Measurements from ENCODE around the gene PGS1. TPM values are rescaled to one million over a fixed set of nuclear protein-coding genes. Genes with fewer than 3 reads are reported as not detected.

Gene PGS1
- total RNA-seq, 2 experiments from 2014 or later: 69.0 to 73.1 TPM

GRCh38 chr17:78396441-78397337, 18.2 kb downstream of the PGS1 start:
- H3K27ac Mint-ChIP-seq: no peak overlapping the region
- no peak overlapping the region for H3K4me3 Mint-ChIP-seq
- H3K9me3 Mint-ChIP-seq: no peaks in the 10 kb centered on the region
- H3K4me1 Mint-ChIP-seq (ENCODE audit: low read depth): peaks cover 13% of the 10 kb centered on the region
- no peak for DNase-seq
- CTCF ChIA-PET: interaction anchor here (1.0 to 1.3 kb wide), 2 partner anchors 9 to 13 kb away, joined by 3 to 6 read pairs; no protein-coding TSS in a partner anchor
- peaks cover 65% of the 10 kb centered on the region for H3K36me3 Mint-ChIP-seq (ENCODE audit: low read depth)
- intact Hi-C loops (cut with micrococcal nuclease): no loop called here
- H3K27me3 Mint-ChIP-seq (ENCODE audit: low read depth): no peaks in the 10 kb centered on the region

GRCh38 chr17:78397681-78398101, 19.2 kb downstream of the PGS1 start:
- CTCF ChIA-PET: no interaction called here

GRCh38 chr17:78398390-78398789, 19.9 kb downstream of the PGS1 start:
- peaks cover 70% of the 10 kb centered on the region for H3K36me3 Mint-ChIP-seq (ENCODE audit: low read depth)
- H3K9me3 Mint-ChIP-seq: no peaks in the 10 kb centered on the region
- no peak overlapping the region for H3K4me3 Mint-ChIP-seq
- DNase-seq: no peak
- CTCF ChIA-PET: no interaction called here
- H3K27me3 Mint-ChIP-seq (ENCODE audit: low read depth): no peaks in the 10 kb centered on the region
- peaks cover 3% of the 10 kb centered on the region for H3K4me1 Mint-ChIP-seq (ENCODE audit: low read depth)
- intact Hi-C loops (cut with micrococcal nuclease): no loop called here
- peak overlapping the region; percentile 50 for H3K27ac Mint-ChIP-seq

More at GRCh38 chr17:78397681-78398101, 19.2 kb downstream of the PGS1 start:
- intact Hi-C loops (cut with micrococcal nuclease): no loop called here
- Mint-ChIP-seq H3K9me3 (no peaks in the 10 kb centered on the region), H3K4me1 (ENCODE audit: low read depth) (peaks cover 5% of the 10 kb centered on the region), H3K27me3 (ENCODE audit: low read depth) (no peaks in the 10 kb centered on the region), H3K4me3 (no peak overlapping the region), H3K27ac (no peak overlapping the region), H3K36me3 (ENCODE audit: low read depth) (peaks cover 65% of the 10 kb centered on the region)
- no peak for DNase-seq

GRCh38 chr17:78399028-78399692, 20.7 kb downstream of the PGS1 start:
- no peaks in the 10 kb centered on the region for H3K27me3 Mint-ChIP-seq (ENCODE audit: low read depth)
- CTCF ChIA-PET: no interaction called here
- H3K36me3 Mint-ChIP-seq (ENCODE audit: low read depth): peaks cover 69% of the 10 kb centered on the region
- H3K4me3 Mint-ChIP-seq: no peak overlapping the region
- H3K27ac Mint-ChIP-seq: no peak overlapping the region
- no peaks in the 10 kb centered on the region for H3K4me1 Mint-ChIP-seq (ENCODE audit: low read depth)
- intact Hi-C loops (cut with micrococcal nuclease): no loop called here
- no peak for DNase-seq
- no peaks in the 10 kb centered on the region for H3K9me3 Mint-ChIP-seq

- Mint-ChIP-seq H3K4me1 (ENCODE audit: low read depth) (no peaks in the 10 kb centered on the region), H3K36me3 (ENCODE audit: low read depth) (peaks cover 70% of the 10 kb centered on the region), H3K27ac (no peak overlapping the region), H3K4me3 (no peak overlapping the region), H3K9me3 (no peaks in the 10 kb centered on the region), H3K27me3 (ENCODE audit: low read depth) (no peaks in the 10 kb centered on the region)
- intact Hi-C loops (cut with micrococcal nuclease): no loop called here
- DNase-seq: no peak
- CTCF ChIA-PET: interaction anchor here (1.0 kb wide), 1 partner anchor 12 kb away, joined by 3 read pairs; no protein-coding TSS in a partner anchor
Observed at GRCh38 chr17:78399693-78400144, 21.3 kb downstream of the PGS1 start.

- H3K36me3 Mint-ChIP-seq (ENCODE audit: low read depth): peaks cover 70% of the 10 kb centered on the region
- H3K4me3 Mint-ChIP-seq: no peak overlapping the region
- no peak for DNase-seq
- H3K27me3 Mint-ChIP-seq (ENCODE audit: low read depth): no peaks in the 10 kb centered on the region
- peak overlapping the region; percentile 59 for H3K27ac Mint-ChIP-seq
- H3K9me3 Mint-ChIP-seq: no peaks in the 10 kb centered on the region
- H3K4me1 Mint-ChIP-seq (ENCODE audit: low read depth): peaks cover 7% of the 10 kb centered on the region
- CTCF ChIA-PET: interaction anchor here (1.0 to 1.1 kb wide), 3 partner anchors 11 to 40 kb away, joined by 3 read pairs; no protein-coding TSS in a partner anchor
- intact Hi-C loops (cut with micrococcal nuclease): no loop called here
Observed at GRCh38 chr17:78400581-78401240, 22.3 kb downstream of the PGS1 start.

- Mint-ChIP-seq H3K27me3 (ENCODE audit: low read depth) (no peaks in the 10 kb centered on the region), H3K4me1 (ENCODE audit: low read depth) (peaks cover 10% of the 10 kb centered on the region), H3K4me3 (no peak overlapping the region), H3K36me3 (ENCODE audit: low read depth) (peaks cover 65% of the 10 kb centered on the region), H3K9me3 (no peaks in the 10 kb centered on the region), H3K27ac (no peak overlapping the region)
- CTCF ChIA-PET: interaction anchor here (0.9 to 1.1 kb wide), 3 partner anchors 16 to 41 kb away, joined by 3 to 4 read pairs (median 3); no protein-coding TSS in a partner anchor
- intact Hi-C loops (cut with micrococcal nuclease): no loop called here
- no peak for DNase-seq
Observed at GRCh38 chr17:78401246-78401645, 22.8 kb downstream of the PGS1 start.

GRCh38 chr17:78401891-78402290, 23.4 kb downstream of the PGS1 start:
- no peaks in the 10 kb centered on the region for H3K9me3 Mint-ChIP-seq
- no peak overlapping the region for H3K27ac Mint-ChIP-seq
- intact Hi-C loops (cut with micrococcal nuclease): no loop called here
- no peaks in the 10 kb centered on the region for H3K27me3 Mint-ChIP-seq (ENCODE audit: low read depth)
- peaks cover 17% of the 10 kb centered on the region for H3K4me1 Mint-ChIP-seq (ENCODE audit: low read depth)
- CTCF ChIA-PET: interaction anchor here (0.9 to 1.1 kb wide), 3 partner anchors 15 to 41 kb away, joined by 3 to 4 read pairs (median 3); no protein-coding TSS in a partner anchor
- no peak overlapping the region for H3K4me3 Mint-ChIP-seq
- peaks cover 61% of the 10 kb centered on the region for H3K36me3 Mint-ChIP-seq (ENCODE audit: low read depth)
- no peak for DNase-seq

GRCh38 chr17:78403822-78404221, 25.4 kb downstream of the PGS1 start:
- intact Hi-C loops (cut with micrococcal nuclease): no loop called here
- Mint-ChIP-seq H3K4me1 (ENCODE audit: low read depth) (peaks cover 35% of the 10 kb centered on the region), H3K27ac (peak overlapping the region; percentile 69), H3K9me3 (no peaks in the 10 kb centered on the region), H3K4me3 (no peak overlapping the region), H3K36me3 (ENCODE audit: low read depth) (peaks cover 52% of the 10 kb centered on the region), H3K27me3 (ENCODE audit: low read depth) (no peaks in the 10 kb centered on the region)
- CTCF ChIA-PET: interaction anchor here (0.9 to 2.0 kb wide), 2 partner anchors 9 to 43 kb away, joined by 3 to 4 read pairs; no protein-coding TSS in a partner anchor
- no peak for DNase-seq

- Mint-ChIP-seq H3K27me3 (ENCODE audit: low read depth) (no peaks in the 10 kb centered on the region), H3K9me3 (no peaks in the 10 kb centered on the region), H3K4me1 (ENCODE audit: low read depth) (peaks cover 51% of the 10 kb centered on the region), H3K36me3 (ENCODE audit: low read depth) (peaks cover 35% of the 10 kb centered on the region), H3K4me3 (no peak overlapping the region), H3K27ac (peak overlapping the region; percentile 77)
- DNase-seq: no peak
- CTCF ChIA-PET: no interaction called here
- intact Hi-C loops (cut with micrococcal nuclease): no loop called here
Observed at GRCh38 chr17:78406396-78406795, 27.9 kb downstream of the PGS1 start.

- no peak for DNase-seq
- Mint-ChIP-seq H3K27ac (peak overlapping the region; percentile 77), H3K36me3 (ENCODE audit: low read depth) (peaks cover 34% of the 10 kb centered on the region), H3K4me3 (no peak overlapping the region), H3K27me3 (ENCODE audit: low read depth) (no peaks in the 10 kb centered on the region), H3K4me1 (ENCODE audit: low read depth) (peaks cover 55% of the 10 kb centered on the region), H3K9me3 (no peaks in the 10 kb centered on the region)
- CTCF ChIA-PET: no interaction called here
- intact Hi-C loops (cut with micrococcal nuclease): no loop called here
Observed at GRCh38 chr17:78406920-78407319, 28.5 kb downstream of the PGS1 start.

- no peak overlapping the region for H3K4me3 Mint-ChIP-seq
- H3K9me3 Mint-ChIP-seq: no peaks in the 10 kb centered on the region
- H3K27ac Mint-ChIP-seq: peak overlapping the region; percentile 77
- no peaks in the 10 kb centered on the region for H3K27me3 Mint-ChIP-seq (ENCODE audit: low read depth)
- CTCF ChIA-PET: no interaction called here
- intact Hi-C loops (cut with micrococcal nuclease): no loop called here
- peaks cover 35% of the 10 kb centered on the region for H3K36me3 Mint-ChIP-seq (ENCODE audit: low read depth)
- H3K4me1 Mint-ChIP-seq (ENCODE audit: low read depth): peaks cover 60% of the 10 kb centered on the region
- no peak for DNase-seq
Observed at GRCh38 chr17:78407387-78408000, 29.0 kb downstream of the PGS1 start.

All from activated naive CD4-positive, alpha-beta T cell treated with anti-CD3 and anti-CD28 coated beads for 36 hours (primary cell).